Measurements from ENCODE around the gene AMOTL2.

- TF ChIP-seq POLR2A (IDR thresholded peaks at IDR 0.05), result no peak
- TF ChIP-seq, protein P1, sequence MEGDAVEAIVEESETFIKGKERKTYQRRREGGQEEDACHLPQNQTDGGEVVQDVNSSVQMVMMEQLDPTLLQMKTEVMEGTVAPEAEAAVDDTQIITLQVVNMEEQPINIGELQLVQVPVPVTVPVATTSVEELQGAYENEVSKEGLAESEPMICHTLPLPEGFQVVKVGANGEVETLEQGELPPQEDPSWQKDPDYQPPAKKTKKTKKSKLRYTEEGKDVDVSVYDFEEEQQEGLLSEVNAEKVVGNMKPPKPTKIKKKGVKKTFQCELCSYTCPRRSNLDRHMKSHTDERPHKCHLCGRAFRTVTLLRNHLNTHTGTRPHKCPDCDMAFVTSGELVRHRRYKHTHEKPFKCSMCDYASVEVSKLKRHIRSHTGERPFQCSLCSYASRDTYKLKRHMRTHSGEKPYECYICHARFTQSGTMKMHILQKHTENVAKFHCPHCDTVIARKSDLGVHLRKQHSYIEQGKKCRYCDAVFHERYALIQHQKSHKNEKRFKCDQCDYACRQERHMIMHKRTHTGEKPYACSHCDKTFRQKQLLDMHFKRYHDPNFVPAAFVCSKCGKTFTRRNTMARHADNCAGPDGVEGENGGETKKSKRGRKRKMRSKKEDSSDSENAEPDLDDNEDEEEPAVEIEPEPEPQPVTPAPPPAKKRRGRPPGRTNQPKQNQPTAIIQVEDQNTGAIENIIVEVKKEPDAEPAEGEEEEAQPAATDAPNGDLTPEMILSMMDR (IDR thresholded peaks at IDR 0.05), result no peak
These were observed 2.7 kb upstream of the AMOTL2 start for GRCh38 chr3:134376786-134377426.

All from Peyer's patch (tissue), 4 donors.